ENCODE results near the gene VSNL1.
A peak's percentile ranks its signal among the peaks of the same experiment; 100 is the strongest.

Gene VSNL1

GRCh38 chr2:17657759-17658158 is 117.3 kb downstream of the VSNL1 start:
- no peak overlapping the region for H3K4me3 ChIP-seq (replicated peaks; ENCODE audit: low read depth, low read length)
- no peaks in the 10 kb centered on the region for H3K27me3 ChIP-seq (replicated peaks; ENCODE audit: control insufficient read depth, insufficient read depth, low read length)
- no peaks in the 10 kb centered on the region; the same call in none of the 2 replicates for H3K36me3 ChIP-seq (ENCODE audit: control insufficient read depth, insufficient read depth, low read length)
- no peak for DNase-seq (ENCODE audit: extremely low read depth, insufficient read length)
- no peak for TF ChIP-seq CTCF (IDR thresholded peaks at IDR 0.05; ENCODE audit: insufficient read depth, low read length, poor library complexity, severe bottlenecking)

GRCh38 chr2:17658251-17658843 is 117.9 kb downstream of the VSNL1 start:
- Histone ChIP-seq H3K27me3 (replicated peaks; ENCODE audit: control insufficient read depth, insufficient read depth, low read length) (no peaks in the 10 kb centered on the region), H3K36me3 (ENCODE audit: control insufficient read depth, insufficient read depth, low read length) (no peaks in the 10 kb centered on the region; the same call in none of the 2 replicates), H3K4me3 (replicated peaks; ENCODE audit: low read depth, low read length) (no peak overlapping the region)
- TF ChIP-seq CTCF (IDR thresholded peaks at IDR 0.05; ENCODE audit: insufficient read depth, low read length, poor library complexity, severe bottlenecking): no peak
- DNase-seq (ENCODE audit: extremely low read depth, insufficient read length): peak; percentile 48

- no peak for TF ChIP-seq CTCF (IDR thresholded peaks at IDR 0.05; ENCODE audit: insufficient read depth, low read length, poor library complexity, severe bottlenecking)
- Histone ChIP-seq H3K4me3 (replicated peaks; ENCODE audit: low read depth, low read length) (no peak overlapping the region), H3K36me3 (ENCODE audit: control insufficient read depth, insufficient read depth, low read length) (peaks cover 2% of the 10 kb centered on the region), H3K27me3 (replicated peaks; ENCODE audit: control insufficient read depth, insufficient read depth, low read length) (no peaks in the 10 kb centered on the region)
- no peak for DNase-seq (ENCODE audit: extremely low read depth, insufficient read length)
These were observed 119.7 kb downstream of the VSNL1 start for GRCh38 chr2:17660219-17660618.

GRCh38 chr2:17661460-17661859 is 121.0 kb downstream of the VSNL1 start:
- no peaks in the 10 kb centered on the region for H3K27me3 ChIP-seq (replicated peaks; ENCODE audit: control insufficient read depth, insufficient read depth, low read length)
- no peak for TF ChIP-seq CTCF (IDR thresholded peaks at IDR 0.05; ENCODE audit: insufficient read depth, low read length, poor library complexity, severe bottlenecking)
- DNase-seq (ENCODE audit: extremely low read depth, insufficient read length): no peak
- H3K4me3 ChIP-seq (replicated peaks; ENCODE audit: low read depth, low read length): no peak overlapping the region
- H3K36me3 ChIP-seq (ENCODE audit: control insufficient read depth, insufficient read depth, low read length): peaks cover 2% of the 10 kb centered on the region

GRCh38 chr2:17662723-17663122 is 122.2 kb downstream of the VSNL1 start:
- DNase-seq (ENCODE audit: extremely low read depth, insufficient read length): no peak
- peaks cover 2% of the 10 kb centered on the region for H3K36me3 ChIP-seq (ENCODE audit: control insufficient read depth, insufficient read depth, low read length)
- no peak overlapping the region for H3K4me3 ChIP-seq (replicated peaks; ENCODE audit: low read depth, low read length)
- H3K27me3 ChIP-seq (replicated peaks; ENCODE audit: control insufficient read depth, insufficient read depth, low read length): no peaks in the 10 kb centered on the region
- TF ChIP-seq CTCF (IDR thresholded peaks at IDR 0.05; ENCODE audit: insufficient read depth, low read length, poor library complexity, severe bottlenecking): no peak

GRCh38 chr2:17664534-17664933 is 124.0 kb downstream of the VSNL1 start:
- Histone ChIP-seq H3K4me3 (replicated peaks; ENCODE audit: low read depth, low read length) (no peak overlapping the region), H3K36me3 (ENCODE audit: control insufficient read depth, insufficient read depth, low read length) (peaks cover 2% of the 10 kb centered on the region), H3K27me3 (replicated peaks; ENCODE audit: control insufficient read depth, insufficient read depth, low read length) (no peaks in the 10 kb centered on the region)
- no peak for DNase-seq (ENCODE audit: extremely low read depth, insufficient read length)
- TF ChIP-seq CTCF (IDR thresholded peaks at IDR 0.05; ENCODE audit: insufficient read depth, low read length, poor library complexity, severe bottlenecking): no peak
